ENCODE data around the gene E2F2. TPM values are rescaled to one million over a fixed set of nuclear protein-coding genes. Genes with fewer than 3 reads are reported as not detected.
A peak's percentile ranks its signal among the peaks of the same experiment; 100 is the strongest.

E2F2 gene
- total and polyA plus RNA-seq, 2 of the 13 experiments (the other 11 are each of a cell fraction or from before 2014, with no cell fraction given), result 0.65 to 6.6 TPM

DNA sequence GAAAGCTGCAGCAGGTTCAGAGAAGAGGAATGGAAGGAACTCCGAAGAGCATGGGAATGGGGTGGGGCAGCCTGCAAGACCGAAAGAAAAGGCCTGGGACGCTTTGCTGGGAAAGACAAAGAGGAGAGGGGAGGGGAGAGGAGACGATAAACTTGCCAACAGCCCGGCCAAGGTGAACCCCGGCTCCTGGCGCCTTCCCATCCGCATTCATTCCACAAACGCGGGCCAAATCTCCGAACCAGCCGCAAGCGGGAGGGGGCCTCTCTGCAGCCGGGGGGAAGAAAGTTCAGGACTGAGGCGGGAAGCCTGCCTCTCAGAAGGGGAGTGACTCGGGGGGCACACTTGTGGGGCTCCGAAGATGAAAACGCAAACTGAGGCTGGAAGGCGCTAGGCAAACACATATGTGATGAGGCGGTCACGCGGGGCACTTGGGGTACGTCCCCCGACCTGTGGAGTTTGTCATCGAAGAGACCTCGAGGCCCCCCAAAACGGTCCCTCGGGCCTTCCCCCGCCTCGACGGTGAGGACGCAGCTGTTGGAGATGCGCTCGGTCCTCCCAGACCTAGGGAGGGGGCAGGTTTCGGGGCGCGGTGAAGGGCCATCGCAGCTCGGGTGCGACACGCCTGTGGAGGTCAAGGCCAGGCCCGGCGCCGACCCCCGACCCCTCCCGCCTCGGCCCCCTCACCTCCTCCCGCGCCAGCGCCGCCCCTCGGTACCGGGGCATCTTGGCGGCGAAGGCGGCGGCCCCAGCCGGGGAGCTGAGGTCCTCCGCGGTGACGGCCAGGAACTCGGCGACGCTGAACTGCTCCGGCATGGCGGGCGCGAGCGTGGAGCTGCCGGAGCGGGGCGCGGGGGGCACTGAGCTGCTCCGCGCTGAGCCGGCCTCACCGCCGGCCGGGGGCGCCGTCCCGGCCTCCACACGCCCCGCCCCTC lies 47.4 kb downstream of the E2F2 start, which contains the start of gene ASAP3 (continued):
- TF ChIP-seq RARA (CRISPR knock-in tag; IDR thresholded peaks at IDR 0.05) (peak; percentile 23; the same call in 1 of the 2 replicates), ZSCAN25 (CRISPR knock-in tag; IDR thresholded peaks at IDR 0.05) (peak; percentile 60; the same call in 1 of the 2 replicates), HNF4A (CRISPR knock-in tag; IDR thresholded peaks at IDR 0.05) (0 out of 2 replicates have a peak, but pooled peaks have one; percentile 16), RBM22 (optimal IDR thresholded peaks at IDR 0.05; ENCODE audit: low read length) (no peak), YEATS4 (CRISPR knock-in tag; IDR thresholded peaks at IDR 0.05; ENCODE audit: borderline replicate concordance) (peak; percentile 53), HNRNPUL1 (IDR thresholded peaks at IDR 0.05; ENCODE audit: low read depth, low read length) (no peak), POLR2G (IDR thresholded peaks at IDR 0.05; ENCODE audit: low read depth, low read length) (peak; percentile 65), ZBTB7B (CRISPR knock-in tag; IDR thresholded peaks at IDR 0.05) (peak; percentile 30; the same call in 1 of the 2 replicates), CREM (IDR thresholded peaks at IDR 0.05) (no peak), CREM (CRISPR knock-in tag; IDR thresholded peaks at IDR 0.05) (no peak), ZBTB1 (CRISPR knock-in tag; IDR thresholded peaks at IDR 0.05; ENCODE audit: borderline replicate concordance) (no peak), ZNF20 (CRISPR knock-in tag; IDR thresholded peaks at IDR 0.05) (no peak)
- TF ChIP-seq, protein P1, sequence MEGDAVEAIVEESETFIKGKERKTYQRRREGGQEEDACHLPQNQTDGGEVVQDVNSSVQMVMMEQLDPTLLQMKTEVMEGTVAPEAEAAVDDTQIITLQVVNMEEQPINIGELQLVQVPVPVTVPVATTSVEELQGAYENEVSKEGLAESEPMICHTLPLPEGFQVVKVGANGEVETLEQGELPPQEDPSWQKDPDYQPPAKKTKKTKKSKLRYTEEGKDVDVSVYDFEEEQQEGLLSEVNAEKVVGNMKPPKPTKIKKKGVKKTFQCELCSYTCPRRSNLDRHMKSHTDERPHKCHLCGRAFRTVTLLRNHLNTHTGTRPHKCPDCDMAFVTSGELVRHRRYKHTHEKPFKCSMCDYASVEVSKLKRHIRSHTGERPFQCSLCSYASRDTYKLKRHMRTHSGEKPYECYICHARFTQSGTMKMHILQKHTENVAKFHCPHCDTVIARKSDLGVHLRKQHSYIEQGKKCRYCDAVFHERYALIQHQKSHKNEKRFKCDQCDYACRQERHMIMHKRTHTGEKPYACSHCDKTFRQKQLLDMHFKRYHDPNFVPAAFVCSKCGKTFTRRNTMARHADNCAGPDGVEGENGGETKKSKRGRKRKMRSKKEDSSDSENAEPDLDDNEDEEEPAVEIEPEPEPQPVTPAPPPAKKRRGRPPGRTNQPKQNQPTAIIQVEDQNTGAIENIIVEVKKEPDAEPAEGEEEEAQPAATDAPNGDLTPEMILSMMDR (CRISPR knock-in tag; IDR thresholded peaks at IDR 0.05), result peak; percentile 29
- TF ChIP-seq, protein P2, sequence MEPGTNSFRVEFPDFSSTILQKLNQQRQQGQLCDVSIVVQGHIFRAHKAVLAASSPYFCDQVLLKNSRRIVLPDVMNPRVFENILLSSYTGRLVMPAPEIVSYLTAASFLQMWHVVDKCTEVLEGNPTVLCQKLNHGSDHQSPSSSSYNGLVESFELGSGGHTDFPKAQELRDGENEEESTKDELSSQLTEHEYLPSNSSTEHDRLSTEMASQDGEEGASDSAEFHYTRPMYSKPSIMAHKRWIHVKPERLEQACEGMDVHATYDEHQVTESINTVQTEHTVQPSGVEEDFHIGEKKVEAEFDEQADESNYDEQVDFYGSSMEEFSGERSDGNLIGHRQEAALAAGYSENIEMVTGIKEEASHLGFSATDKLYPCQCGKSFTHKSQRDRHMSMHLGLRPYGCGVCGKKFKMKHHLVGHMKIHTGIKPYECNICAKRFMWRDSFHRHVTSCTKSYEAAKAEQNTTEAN (CRISPR knock-in tag; conservative IDR thresholded peaks at IDR 0.05), result no peak
- TF ChIP-seq, protein P3, sequence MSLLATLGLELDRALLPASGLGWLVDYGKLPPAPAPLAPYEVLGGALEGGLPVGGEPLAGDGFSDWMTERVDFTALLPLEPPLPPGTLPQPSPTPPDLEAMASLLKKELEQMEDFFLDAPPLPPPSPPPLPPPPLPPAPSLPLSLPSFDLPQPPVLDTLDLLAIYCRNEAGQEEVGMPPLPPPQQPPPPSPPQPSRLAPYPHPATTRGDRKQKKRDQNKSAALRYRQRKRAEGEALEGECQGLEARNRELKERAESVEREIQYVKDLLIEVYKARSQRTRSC (CRISPR knock-in tag; IDR thresholded peaks at IDR 0.05; ENCODE audit: low read depth), result no peak
- TF ChIP-seq, protein P4, sequence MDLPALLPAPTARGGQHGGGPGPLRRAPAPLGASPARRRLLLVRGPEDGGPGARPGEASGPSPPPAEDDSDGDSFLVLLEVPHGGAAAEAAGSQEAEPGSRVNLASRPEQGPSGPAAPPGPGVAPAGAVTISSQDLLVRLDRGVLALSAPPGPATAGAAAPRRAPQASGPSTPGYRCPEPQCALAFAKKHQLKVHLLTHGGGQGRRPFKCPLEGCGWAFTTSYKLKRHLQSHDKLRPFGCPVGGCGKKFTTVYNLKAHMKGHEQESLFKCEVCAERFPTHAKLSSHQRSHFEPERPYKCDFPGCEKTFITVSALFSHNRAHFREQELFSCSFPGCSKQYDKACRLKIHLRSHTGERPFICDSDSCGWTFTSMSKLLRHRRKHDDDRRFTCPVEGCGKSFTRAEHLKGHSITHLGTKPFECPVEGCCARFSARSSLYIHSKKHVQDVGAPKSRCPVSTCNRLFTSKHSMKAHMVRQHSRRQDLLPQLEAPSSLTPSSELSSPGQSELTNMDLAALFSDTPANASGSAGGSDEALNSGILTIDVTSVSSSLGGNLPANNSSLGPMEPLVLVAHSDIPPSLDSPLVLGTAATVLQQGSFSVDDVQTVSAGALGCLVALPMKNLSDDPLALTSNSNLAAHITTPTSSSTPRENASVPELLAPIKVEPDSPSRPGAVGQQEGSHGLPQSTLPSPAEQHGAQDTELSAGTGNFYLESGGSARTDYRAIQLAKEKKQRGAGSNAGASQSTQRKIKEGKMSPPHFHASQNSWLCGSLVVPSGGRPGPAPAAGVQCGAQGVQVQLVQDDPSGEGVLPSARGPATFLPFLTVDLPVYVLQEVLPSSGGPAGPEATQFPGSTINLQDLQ (CRISPR knock-in tag; IDR thresholded peaks at IDR 0.05), result no peak
- TF ChIP-seq, protein P5, sequence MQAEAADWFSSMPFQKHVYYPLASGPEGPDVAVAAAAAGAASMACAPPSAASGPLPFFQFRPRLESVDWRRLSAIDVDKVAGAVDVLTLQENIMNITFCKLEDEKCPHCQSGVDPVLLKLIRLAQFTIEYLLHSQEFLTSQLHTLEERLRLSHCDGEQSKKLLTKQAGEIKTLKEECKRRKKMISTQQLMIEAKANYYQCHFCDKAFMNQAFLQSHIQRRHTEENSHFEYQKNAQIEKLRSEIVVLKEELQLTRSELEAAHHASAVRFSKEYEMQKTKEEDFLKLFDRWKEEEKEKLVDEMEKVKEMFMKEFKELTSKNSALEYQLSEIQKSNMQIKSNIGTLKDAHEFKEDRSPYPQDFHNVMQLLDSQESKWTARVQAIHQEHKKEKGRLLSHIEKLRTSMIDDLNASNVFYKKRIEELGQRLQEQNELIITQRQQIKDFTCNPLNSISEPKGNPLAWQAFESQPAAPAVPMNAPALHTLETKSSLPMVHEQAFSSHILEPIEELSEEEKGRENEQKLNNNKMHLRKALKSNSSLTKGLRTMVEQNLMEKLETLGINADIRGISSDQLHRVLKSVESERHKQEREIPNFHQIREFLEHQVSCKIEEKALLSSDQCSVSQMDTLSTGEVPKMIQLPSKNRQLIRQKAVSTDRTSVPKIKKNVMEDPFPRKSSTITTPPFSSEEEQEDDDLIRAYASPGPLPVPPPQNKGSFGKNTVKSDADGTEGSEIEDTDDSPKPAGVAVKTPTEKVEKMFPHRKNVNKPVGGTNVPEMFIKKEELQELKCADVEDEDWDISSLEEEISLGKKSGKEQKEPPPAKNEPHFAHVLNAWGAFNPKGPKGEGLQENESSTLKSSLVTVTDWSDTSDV (CRISPR knock-in tag; IDR thresholded peaks at IDR 0.05), result 0 out of 2 replicates have a peak, but pooled peaks have one; percentile 22

Measured in HepG2 (cell line).